Endothelial cell of umbilical vein (primary cell): Measurements from ENCODE around the gene PON1. TPM values are rescaled to one million over a fixed set of nuclear protein-coding genes. Genes with fewer than 3 reads are reported as not detected.

Experiments used
- BruUV-seq: library from RNA; stranded (reverse); fragments of 400-500 nt; replicated peaks from 2 replicates; lab custom pipeline; 2021; lab: Mats Ljungman, UMichigan
- CTCF ChIA-PET: fragments of 300-600, 350-600 bp; sonication (Branson Sonifier 250); formaldehyde crosslinking; loops from one replicate; lab custom pipeline; 2021; ENCODE audit warnings: antibody characterized with exemption, inconsistent platforms; lab: Charles Lee
- POLR2A ChIA-PET: fragments of 300-600, 350-600 bp; sonication (Branson Sonifier 250); formaldehyde crosslinking; loops from one replicate; lab custom pipeline; 2021; ENCODE audit warnings: antibody characterized with exemption, inconsistent platforms; lab: Charles Lee
- DNase-seq: peaks from one replicate; pipeline ENCODE4 v3.0.0-alpha.2; 2011; ENCODE audit warnings: low read depth, low spot score
- FAIRE-seq: peaks from 2 replicates; lab custom pipeline; 2011; peaks lifted over from hg19 to GRCh38; lab: Jason Lieb, UNC
- H2AFZ ChIP-seq: 2 replicates; pipeline ENCODE4 v1.6.0; 2012; ENCODE audit warnings: low read depth, low read length, control low read depth, inconsistent platforms
- H3K27ac ChIP-seq: 2 replicates; pipeline ENCODE4 v1.5.1; 2011; ENCODE audit warnings: low read depth, mild to moderate bottlenecking, control low read depth, low read length, moderate library complexity; ENCODE audit not compliant: insufficient read depth
- H3K27me3 ChIP-seq, 2 experiments: 2 replicates each; pipeline versions ENCODE4 v1.6.0 to v1.6.1; 2011; ENCODE audit warnings: low read length in 2 of 2, mixed read lengths in 1 of 2; ENCODE audit not compliant: control insufficient read depth in 2 of 2, insufficient read depth in 2 of 2
- H3K36me3 ChIP-seq, 2 experiments: 2 replicates in 1 of 2; 3 replicates in 1 of 2; pipeline ENCODE4 v1.5.1; 2011; ENCODE audit warnings: low read length in 2 of 2, mild to moderate bottlenecking in 1 of 2, moderate library complexity in 1 of 2; ENCODE audit not compliant: control insufficient read depth in 2 of 2, insufficient read depth in 2 of 2; ENCODE audit errors: extremely low read depth in 1 of 2
- H3K4me1 ChIP-seq: 3 replicates; pipeline ENCODE4 v1.5.1; 2011; ENCODE audit warnings: mild to moderate bottlenecking, low read length; ENCODE audit not compliant: control insufficient read depth, insufficient read depth; ENCODE audit errors: extremely low read depth
- H3K4me2 ChIP-seq: 2 replicates; pipeline ENCODE4 v1.6.1; 2011; ENCODE audit warnings: low read length, control low read depth, mixed read lengths; ENCODE audit not compliant: insufficient read depth
- H3K4me3 ChIP-seq, 3 experiments: fragments of 200-600 bp in 1 of 3; sonication (generic), shearing (Covaris generic) in 1 of 3; replicated peaks in 1 of 3; 2 replicates each; pipeline ENCODE4 v1.5.1; 2011 to 2016; ENCODE audit warnings: control low read depth in 3 of 3, low read length in 3 of 3, mild to moderate bottlenecking in 2 of 3, inconsistent platforms in 1 of 3, low read depth in 1 of 3, moderate library complexity in 1 of 3; ENCODE audit not compliant: insufficient read depth in 1 of 3
- H3K79me2 ChIP-seq: 2 replicates; pipeline ENCODE4 v1.6.0; 2012; ENCODE audit warnings: low read length, inconsistent platforms; ENCODE audit not compliant: control insufficient read depth, insufficient read depth
- H3K9ac ChIP-seq: replicated peaks from 2 replicates; pipeline ENCODE3; 2011; ENCODE audit warnings: low read length, control low read depth; ENCODE audit not compliant: insufficient read depth; ENCODE audit errors: extremely low read depth
- H3K9me1 ChIP-seq: replicated peaks from 3 replicates; pipeline ENCODE4 v1.6.0; 2011; ENCODE audit warnings: mild to moderate bottlenecking, low read length; ENCODE audit not compliant: control insufficient read depth, insufficient read depth; ENCODE audit errors: extremely low read depth
- H3K9me3 ChIP-seq: replicated peaks from 2 replicates; pipeline ENCODE4 v1.5.1; 2012; ENCODE audit warnings: low read length, inconsistent platforms; ENCODE audit not compliant: control insufficient read depth, insufficient read depth
- H4K20me1 ChIP-seq: replicated peaks from 2 replicates; pipeline ENCODE3; 2011; ENCODE audit warnings: mild to moderate bottlenecking, low read length; ENCODE audit not compliant: control insufficient read depth, insufficient read depth; ENCODE audit errors: extremely low read depth
- CTCF ChIP-seq, 2 donors: IDR thresholded peaks; 1 replicate in 1 of 2; 2 replicates in 1 of 2; pipeline ENCODE4 v1.5.1; 2011; ENCODE audit warnings: low read length in 2 of 2, mild to moderate bottlenecking in 2 of 2, moderate library complexity in 2 of 2, control low read depth in 1 of 2, inconsistent platforms in 1 of 2, low read depth in 1 of 2; ENCODE audit not compliant: insufficient read depth in 1 of 2; ENCODE audit errors: extremely low read depth in 1 of 2
- EZH2 ChIP-seq: IDR thresholded peaks from 2 replicates; pipeline ENCODE4 v1.6.1; 2012; ENCODE audit warnings: borderline replicate concordance, low read depth, mild to moderate bottlenecking, moderate library complexity, low read length, inconsistent platforms; ENCODE audit not compliant: severe bottlenecking
- FOS ChIP-seq: IDR thresholded peaks from 2 replicates; pipeline ENCODE4 v1.6.1; 2011; ENCODE audit warnings: mild to moderate bottlenecking, low read length, moderate library complexity, borderline replicate concordance; ENCODE audit not compliant: insufficient read depth
- GATA2 ChIP-seq: IDR thresholded peaks from 2 replicates; pipeline ENCODE4 v1.7.0; 2011; ENCODE audit warnings: low read depth, mild to moderate bottlenecking, moderate library complexity, mixed read lengths, low read length; ENCODE audit not compliant: insufficient read length, insufficient read depth
- JUN ChIP-seq: IDR thresholded peaks from 2 replicates; pipeline ENCODE4 v1.6.1; 2011; ENCODE audit warnings: borderline replicate concordance, low read depth; ENCODE audit not compliant: insufficient read length, insufficient read depth
- MYC ChIP-seq: IDR thresholded peaks from one replicate; pipeline ENCODE4 v1.6.1; 2011; ENCODE audit warnings: mild to moderate bottlenecking, low read depth, low read length
- POLR2A ChIP-seq: IDR thresholded peaks from 2 replicates; pipeline ENCODE4 v1.6.1; 2012; ENCODE audit warnings: low read depth, mild to moderate bottlenecking, control low read depth, low read length
- POLR2AphosphoS5 ChIP-seq: IDR thresholded peaks from 2 replicates; pipeline ENCODE4 v1.6.1; 2012; ENCODE audit warnings: low read depth, mild to moderate bottlenecking, control low read depth, low read length, moderate library complexity; ENCODE audit not compliant: insufficient read depth
- dilution Hi-C: fragments of 300-500 bp; cut with MboI; formaldehyde crosslinking; loops from one replicate; pipeline ENCODE4 v1.15.0; 2019; ENCODE audit warnings: low sequenced_read_pairs; ENCODE audit not compliant: extremely low pct_ligation_motif_present
- intact Hi-C: fragments of 100-400 bp; cut with micrococcal nuclease; formaldehyde crosslinking; loops from one replicate; pipeline ENCODE4 v1.10.0; 2022
- polyA plus RNA-seq, 4 experiments: library from polyadenylated mRNA; depleted of rRNA in 3 of 4; stranded (reverse) in 3 of 4; unstranded in 1 of 4; fragments of >200 nt; gene quantifications; 2 replicates each; pipeline versions ENCODE4 v1.2.1 to v1.2.3, GENCODE V29; 2011 to 2012; ENCODE audit warnings: missing spikeins in 1 of 4
- total RNA-seq: library from RNA; stranded (reverse); gene quantifications from 2 replicates; pipeline ENCODE4 v1.2.3, GENCODE V29; 2021
- TF ChIP-seq, protein P1 (sequence below): IDR thresholded peaks from 2 replicates; pipeline ENCODE4 v1.6.1; 2011; ENCODE audit not compliant: insufficient read depth, insufficient read length

PON1 gene
- total and polyA plus RNA-seq, 2 donors (not counting 3 experiments of a cell fraction or from before 2014, with no cell fraction given): not detected

DNA sequence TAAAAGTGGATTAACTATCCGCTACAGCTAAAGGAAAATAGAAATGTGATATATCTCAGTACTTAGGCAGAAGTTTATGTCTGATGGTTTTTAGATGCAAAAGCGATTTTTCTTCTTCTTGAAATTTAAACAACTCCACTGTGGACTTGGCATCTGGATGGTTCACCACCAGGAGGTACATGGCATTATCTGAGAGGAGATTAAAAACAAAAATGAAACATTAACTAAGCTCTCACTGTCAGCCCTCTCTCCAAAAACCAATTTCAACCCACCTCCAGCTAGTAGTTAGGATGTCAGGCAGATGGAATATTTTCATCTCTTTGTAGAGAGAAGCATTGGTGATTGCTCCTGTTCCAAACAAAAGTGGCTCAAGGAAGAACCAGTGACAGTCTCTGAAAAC, 12.9 kb downstream of the PON1 start:
- no peaks in the 10 kb centered on the region for H3K27me3 ChIP-seq
- dilution Hi-C loops: no loop called here
- no peak overlapping the region for H3K4me2 ChIP-seq
- intact Hi-C loops: no loop called here
- TF ChIP-seq POLR2A (no peak), EZH2 (no peak), FOS (no peak), GATA2 (no peak), JUN (no peak), POLR2AphosphoS5 (no peak), CTCF (IDR thresholded peaks at IDR 0.05; ENCODE audit: extremely low read depth in 1 of 2, insufficient read depth in 1 of 2, low read depth in 1 of 2, low read length in 2 of 2) (no peak), MYC (no peak)
- TF ChIP-seq, protein P1, sequence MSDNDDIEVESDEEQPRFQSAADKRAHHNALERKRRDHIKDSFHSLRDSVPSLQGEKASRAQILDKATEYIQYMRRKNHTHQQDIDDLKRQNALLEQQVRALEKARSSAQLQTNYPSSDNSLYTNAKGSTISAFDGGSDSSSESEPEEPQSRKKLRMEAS: no peak
- no peak overlapping the region for H2AFZ ChIP-seq
- ChIA-PET POLR2A (no interaction called here), CTCF (interaction anchor here (1.0 to 1.4 kb wide), 2 partner anchors 27 to 64 kb away, joined by 3 to 5 read pairs; no protein-coding TSS in a partner anchor)
- H3K9me1 ChIP-seq: no peaks in the 10 kb centered on the region
- no peaks in the 10 kb centered on the region for H3K36me3 ChIP-seq
- no peak overlapping the region for H3K9ac ChIP-seq
- H3K4me1 ChIP-seq: no peaks in the 10 kb centered on the region
- no peaks in the 10 kb centered on the region for H3K9me3 ChIP-seq
- H4K20me1 ChIP-seq: no peaks in the 10 kb centered on the region
- no peak overlapping the region for H3K4me3 ChIP-seq
- no TSS peak for BruUV-seq
- no peak for DNase-seq
- no peak for FAIRE-seq
- no peak overlapping the region for H3K27ac ChIP-seq
- H3K79me2 ChIP-seq: no peaks in the 10 kb centered on the region
